HG03469 (cell line): ENCODE results near the gene ARL2BP.
"Not testable (repeated sequence)": the region's sequence is repeated elsewhere in the genome, so short reads cannot be mapped to it uniquely, and the experiment has no call there.

Source experiments
- ATAC-seq: cut with Tn5 transposase; IDR thresholded peaks from one replicate; pipeline ENCODE4 v1.9.1; 2021; ENCODE audit warnings: mild to moderate bottlenecking, moderate library complexity, moderate number of reproducible peaks; ENCODE audit not compliant: unreplicated experiment

Gene ARL2BP

GRCh38 chr16:57262841-57263540 is 17.9 kb downstream of the ARL2BP start:
- no peak for ATAC-seq

GRCh38 chr16:57263541-57264351 is 18.7 kb downstream of the ARL2BP start:
- no peak for ATAC-seq

GRCh38 chr16:57264381-57264780 is 19.3 kb downstream of the ARL2BP start:
- no peak for ATAC-seq

DNA sequence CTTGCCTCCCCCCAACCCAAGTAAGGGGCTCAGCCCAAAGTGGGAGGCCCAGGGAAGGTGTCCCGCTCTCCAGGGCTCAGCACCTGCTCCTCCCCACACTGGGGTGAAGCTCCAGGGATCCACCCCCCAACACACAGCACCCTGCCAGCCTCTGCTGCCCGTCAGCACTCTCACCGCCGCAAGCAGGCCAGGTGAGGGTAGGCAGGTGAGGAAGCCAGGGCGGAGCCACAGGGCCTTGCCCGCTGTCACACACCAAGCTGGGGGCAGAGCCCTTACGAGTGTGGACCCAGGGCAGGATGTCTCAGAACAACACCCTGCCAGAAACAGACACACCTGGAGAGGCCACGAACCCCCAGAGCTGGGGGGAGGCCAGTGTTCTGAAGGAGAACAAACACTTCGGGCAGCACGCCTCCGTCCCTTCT is 19.9 kb downstream of the ARL2BP start:
- ATAC-seq, result no peak

DNA sequence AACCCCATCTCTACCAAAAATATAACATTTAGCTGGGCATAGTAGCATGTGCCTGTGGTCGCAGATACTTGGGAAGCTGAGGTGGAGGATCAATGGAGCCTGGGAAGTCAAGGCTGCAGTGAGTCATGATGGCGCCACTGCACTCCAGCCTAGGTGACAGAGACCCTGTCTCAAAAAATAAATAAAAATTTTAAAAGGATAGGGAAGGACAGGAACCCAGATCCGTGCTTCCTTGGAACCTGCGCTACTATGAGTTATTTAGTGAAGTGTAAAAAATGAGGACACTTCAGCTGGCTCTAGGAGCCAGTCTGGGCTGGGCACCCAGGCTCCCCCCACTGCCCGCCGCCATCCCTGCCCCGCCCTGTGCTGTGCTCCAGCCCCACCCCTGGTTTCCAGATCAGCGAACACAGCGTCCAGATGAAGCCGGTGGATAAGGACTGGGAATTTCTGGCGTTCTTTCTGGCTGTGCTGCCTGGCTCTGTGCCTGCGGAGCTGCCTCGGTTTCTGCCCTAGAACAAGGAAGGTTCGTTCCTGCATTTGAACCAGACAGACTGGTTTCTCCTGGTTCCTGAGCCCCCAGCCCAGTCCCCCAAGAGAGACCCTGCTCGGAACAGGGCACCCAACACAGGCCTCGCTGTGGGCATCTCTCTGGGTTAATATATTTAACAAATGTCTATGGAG is 20.9 kb downstream of the ARL2BP start:
- ATAC-seq, result no peak

GRCh38 chr16:57266531-57267260 is 21.6 kb downstream of the ARL2BP start:
- no peak for ATAC-seq

DNA sequence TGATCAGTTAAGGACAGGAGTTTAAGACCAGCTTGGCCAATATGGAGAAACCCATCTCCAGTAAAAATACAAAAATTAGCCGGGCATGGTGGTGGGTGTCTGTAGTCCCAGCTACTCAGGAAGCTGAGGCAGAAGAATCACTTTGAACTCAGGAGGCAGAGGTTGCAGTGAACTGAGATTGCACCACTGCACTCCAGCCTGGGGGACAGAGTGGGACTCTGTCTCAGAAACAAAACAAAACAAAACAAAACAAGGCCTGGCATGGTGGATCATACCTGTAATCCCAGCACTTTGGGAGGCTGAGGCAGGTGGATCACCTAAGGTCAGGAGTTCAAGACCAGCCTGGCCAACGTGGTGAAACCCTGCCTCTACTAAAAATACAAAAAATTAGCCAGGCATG is 22.3 kb downstream of the ARL2BP start:
- not testable (repeated sequence) for ATAC-seq

GRCh38 chr16:57268804-57269800 is 24.0 kb downstream of the ARL2BP start:
- ATAC-seq, result no peak

DNA sequence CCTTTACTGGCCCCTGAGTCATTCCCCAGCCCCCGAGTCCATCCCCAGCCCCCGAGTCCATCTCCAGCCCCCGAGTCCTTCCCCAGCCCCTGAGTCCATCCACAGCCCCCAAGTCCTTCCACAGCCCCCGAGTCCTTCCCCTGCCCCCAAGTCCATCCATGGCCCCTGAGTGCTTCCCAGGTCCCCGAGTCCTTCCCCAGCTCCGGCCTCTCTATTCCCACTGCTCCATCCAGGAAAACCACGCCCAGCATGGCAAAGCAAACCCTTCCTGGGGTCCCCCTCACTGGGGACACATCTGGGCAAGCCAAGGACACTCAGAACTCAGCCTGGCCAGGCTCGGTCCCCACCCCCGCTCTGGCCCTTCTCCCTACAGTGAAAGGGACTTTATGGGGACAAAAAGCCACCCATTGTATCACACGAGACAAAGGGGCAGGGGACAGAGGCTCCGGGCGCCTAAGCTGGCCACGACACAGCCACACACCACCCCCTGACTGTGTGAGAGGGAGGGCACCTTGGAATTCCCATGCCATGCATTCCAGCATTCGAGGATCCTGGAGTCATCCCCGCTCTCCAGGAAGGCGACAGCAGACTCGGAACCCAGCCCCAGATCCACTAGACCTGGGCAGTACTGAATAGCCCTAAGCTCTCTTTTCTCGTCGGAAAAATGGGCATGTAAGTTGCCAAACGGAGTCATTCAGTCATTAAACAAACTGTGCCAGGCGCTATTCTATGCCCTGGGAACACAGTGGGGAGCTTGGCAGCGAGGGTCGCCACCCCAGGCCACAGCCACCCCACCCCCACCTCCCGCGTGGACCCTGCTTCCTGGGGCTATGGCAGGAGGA is 25.4 kb downstream of the ARL2BP start:
- ATAC-seq, result no peak

DNA sequence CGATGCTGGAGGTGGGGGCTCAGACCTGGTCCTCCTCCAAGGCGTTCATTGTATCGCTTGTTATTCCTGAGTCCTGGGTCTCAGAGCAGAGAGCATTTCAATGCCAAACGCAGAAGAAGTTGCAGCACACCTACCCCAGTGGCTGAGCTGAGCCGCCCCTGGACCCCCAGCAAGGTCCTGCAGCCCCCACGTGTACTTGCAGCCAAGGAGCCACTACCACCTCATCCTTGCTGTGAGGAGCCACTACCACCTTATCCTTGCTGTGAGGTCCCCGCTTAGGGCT is 25.9 kb downstream of the ARL2BP start:
- ATAC-seq, result no peak

- ATAC-seq, result no peak
Measured at GRCh38 chr16:57271867-57272495, 26.9 kb downstream of the ARL2BP start.

DNA sequence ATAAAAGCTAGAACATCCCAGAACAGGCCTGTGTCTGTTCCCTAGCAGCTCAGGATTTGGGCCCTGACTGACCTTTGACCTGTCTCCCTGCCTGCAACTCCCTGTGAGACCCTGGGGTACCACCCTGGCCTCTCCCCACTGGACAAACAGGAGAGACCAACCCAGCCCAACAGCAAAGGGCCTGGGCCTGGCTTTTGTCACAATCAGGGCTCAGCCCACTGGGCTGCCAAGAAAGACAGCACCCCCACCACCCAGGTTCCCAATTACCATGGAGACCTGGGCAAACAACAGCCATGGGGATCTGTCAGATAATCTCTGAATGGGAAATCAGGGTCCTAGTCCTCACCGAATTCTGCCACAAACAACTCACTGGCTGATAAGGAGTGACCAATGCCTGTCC is 28.3 kb downstream of the ARL2BP start:
- ATAC-seq, result no peak

DNA sequence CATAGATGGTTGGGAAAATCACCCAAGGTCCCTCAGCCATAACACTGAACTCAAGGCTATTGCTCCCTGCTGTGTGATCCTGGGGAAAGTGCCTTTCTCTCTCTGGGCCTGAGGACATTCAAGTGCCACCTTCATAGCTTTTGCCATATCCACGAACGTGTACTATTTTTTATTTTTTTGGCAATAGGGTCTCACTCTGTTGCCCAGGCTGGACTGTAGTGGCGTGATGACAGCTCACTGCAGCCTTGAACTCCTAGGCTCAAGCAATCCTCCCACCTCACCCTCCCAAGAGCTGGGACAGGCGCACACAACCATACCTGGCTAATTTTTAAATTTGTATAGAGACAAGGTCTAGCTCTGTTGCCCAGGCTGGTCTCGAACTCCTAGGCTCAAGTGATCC is 28.8 kb downstream of the ARL2BP start:
- ATAC-seq, result no peak

GRCh38 chr16:57275946-57276345 is 30.9 kb downstream of the ARL2BP start:
- not testable (repeated sequence) for ATAC-seq

- no peak for ATAC-seq
Measured at GRCh38 chr16:57276596-57276995, 31.5 kb downstream of the ARL2BP start.

DNA sequence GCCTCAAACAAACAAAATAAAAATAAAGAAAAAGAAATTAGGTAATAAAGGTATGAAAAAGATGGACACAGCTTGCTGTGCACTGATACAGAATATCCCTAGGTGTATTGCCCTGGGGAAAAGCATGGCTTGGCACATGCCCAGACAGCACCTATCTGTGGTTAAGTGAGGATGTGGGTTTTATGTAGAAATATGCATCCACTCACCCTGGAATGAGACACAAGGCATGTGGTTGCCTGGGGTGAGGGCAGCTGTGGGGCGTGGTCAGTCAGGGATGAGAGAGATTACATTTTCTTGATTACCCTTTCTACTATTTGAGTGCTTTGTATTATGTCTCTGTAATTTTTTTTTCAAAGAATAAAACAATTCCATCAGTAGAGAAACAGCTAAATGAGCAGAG is 32.5 kb downstream of the ARL2BP start:
- no peak for ATAC-seq

DNA sequence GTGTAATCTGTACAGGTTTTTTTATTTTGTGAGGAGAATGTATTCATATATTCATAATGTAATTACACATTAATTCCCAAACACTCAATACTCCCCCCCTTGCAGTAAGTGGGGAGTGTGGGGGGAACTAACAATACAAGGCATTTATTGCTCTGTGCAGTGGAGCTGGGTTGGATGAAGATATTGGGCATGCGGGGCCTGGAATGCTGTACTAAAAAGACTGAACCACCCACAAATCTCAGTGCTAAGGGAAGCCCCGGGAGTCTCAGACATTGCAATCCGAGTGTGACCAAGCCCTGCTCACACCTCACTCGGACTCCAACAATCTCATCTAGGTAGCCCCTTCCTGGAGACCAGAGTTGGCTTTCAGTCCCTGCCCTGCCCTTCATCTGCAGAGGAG is 33.4 kb downstream of the ARL2BP start:
- no peak for ATAC-seq

- no peak for ATAC-seq
Measured at GRCh38 chr16:57279780-57280638, 35.0 kb downstream of the ARL2BP start.
